Mucosa of stomach (tissue), 1 donor: ENCODE data around the gene DMXL2.
A peak's percentile ranks its signal among the peaks of the same experiment; 100 is the strongest.
"Not testable (repeated sequence)": the region's sequence is repeated elsewhere in the genome, so short reads cannot be mapped to it uniquely, and the experiment has no call there.

Experiments used
- H3K27me3 ChIP-seq: one replicate; pipeline ENCODE4 v1.7.0; 2013; ENCODE audit warnings: mild to moderate bottlenecking, low read length; ENCODE audit not compliant: control insufficient read depth, insufficient read depth
- H3K36me3 ChIP-seq: one replicate; pipeline ENCODE4 v1.7.0; 2013; ENCODE audit warnings: low read length; ENCODE audit not compliant: control insufficient read depth, insufficient read depth
- H3K4me1 ChIP-seq: one replicate; pipeline ENCODE4 v1.7.0; 2013; ENCODE audit warnings: mild to moderate bottlenecking, low read length; ENCODE audit not compliant: control insufficient read depth, insufficient read depth
- H3K4me3 ChIP-seq: one replicate; pipeline ENCODE4 v1.7.0; 2013; ENCODE audit warnings: low read length
- H3K9ac ChIP-seq: one replicate; pipeline ENCODE4 v1.7.0; 2013; ENCODE audit warnings: mild to moderate bottlenecking, low read length, moderate library complexity
- H3K9me3 ChIP-seq: one replicate; pipeline ENCODE4 v1.7.0; 2013; ENCODE audit warnings: mild to moderate bottlenecking, low read length, moderate library complexity; ENCODE audit not compliant: control insufficient read depth
- donor health status: Pancreatic carcinoma.

The DMXL2 gene

DNA sequence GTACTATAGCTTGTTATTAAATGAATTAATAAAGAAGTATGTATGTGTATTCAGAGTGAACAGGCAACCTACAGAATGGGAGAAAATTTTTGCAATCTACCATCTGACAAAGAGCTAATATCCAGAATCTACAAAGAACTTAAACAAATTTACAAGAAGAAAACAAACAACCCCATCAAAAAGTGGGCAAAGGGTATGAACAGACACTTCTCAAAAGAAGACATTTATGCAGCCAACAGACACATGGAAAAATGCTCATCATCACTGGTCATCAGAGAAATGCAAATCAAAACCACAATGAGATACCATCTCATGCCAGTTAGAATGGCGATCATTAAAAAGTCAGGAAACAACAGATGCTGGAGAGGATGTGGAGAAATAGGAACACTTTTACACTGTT, 25.5 kb upstream of the DMXL2 start:
- H3K36me3 ChIP-seq, H3K4me1 ChIP-seq, H3K9ac ChIP-seq, H3K9me3 ChIP-seq, H3K4me3 ChIP-seq, H3K27me3 ChIP-seq: not testable (repeated sequence)

DNA sequence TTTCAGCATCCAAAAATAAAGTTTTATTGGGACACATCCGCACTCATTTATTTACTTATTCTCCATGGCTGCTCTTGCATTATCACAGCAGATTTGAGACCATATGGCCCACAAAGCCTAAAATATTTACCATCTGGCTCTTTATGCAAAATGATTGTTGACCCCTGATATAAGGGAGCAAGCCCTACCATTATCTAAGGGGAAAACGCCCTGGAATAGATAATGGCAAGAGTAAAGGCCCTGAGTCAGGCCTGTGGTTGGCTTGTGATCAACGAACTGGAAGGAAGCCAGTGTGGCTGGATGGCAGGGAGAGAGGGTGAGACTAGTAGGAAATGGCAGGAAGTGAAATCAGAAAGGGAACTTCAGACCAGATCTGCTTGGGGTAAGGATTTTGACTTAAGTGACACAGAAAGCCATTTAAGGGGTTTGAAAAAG, 24.6 kb upstream of the DMXL2 start:
- Histone ChIP-seq H3K4me3 (no peak overlapping the region), H3K4me1 (peaks cover 7% of the 10 kb centered on the region), H3K9me3 (no peaks in the 10 kb centered on the region), H3K36me3 (no peaks in the 10 kb centered on the region), H3K27me3 (no peaks in the 10 kb centered on the region), H3K9ac (no peak overlapping the region)

DNA sequence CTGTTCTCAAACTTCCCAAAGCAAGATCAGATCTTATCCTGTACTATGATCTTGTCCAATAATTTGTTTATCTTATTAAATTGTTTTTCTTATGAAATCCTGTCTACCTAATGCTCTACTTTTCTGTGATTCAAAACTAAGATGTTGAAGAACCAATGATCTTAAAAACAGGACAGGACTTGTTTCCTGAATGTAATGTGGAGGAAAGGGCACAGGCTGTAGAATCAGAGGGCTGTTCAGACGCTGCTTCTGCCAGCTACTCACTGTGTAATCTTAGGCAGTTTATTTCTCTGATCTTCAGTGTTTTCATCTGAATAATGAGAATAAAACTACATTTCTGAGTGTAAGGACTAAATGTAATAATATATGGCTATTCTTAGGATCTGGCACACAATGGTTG, 20.1 kb upstream of the DMXL2 start:
- Histone ChIP-seq H3K4me3 (no peak overlapping the region), H3K9me3 (no peaks in the 10 kb centered on the region), H3K36me3 (no peaks in the 10 kb centered on the region)

DNA sequence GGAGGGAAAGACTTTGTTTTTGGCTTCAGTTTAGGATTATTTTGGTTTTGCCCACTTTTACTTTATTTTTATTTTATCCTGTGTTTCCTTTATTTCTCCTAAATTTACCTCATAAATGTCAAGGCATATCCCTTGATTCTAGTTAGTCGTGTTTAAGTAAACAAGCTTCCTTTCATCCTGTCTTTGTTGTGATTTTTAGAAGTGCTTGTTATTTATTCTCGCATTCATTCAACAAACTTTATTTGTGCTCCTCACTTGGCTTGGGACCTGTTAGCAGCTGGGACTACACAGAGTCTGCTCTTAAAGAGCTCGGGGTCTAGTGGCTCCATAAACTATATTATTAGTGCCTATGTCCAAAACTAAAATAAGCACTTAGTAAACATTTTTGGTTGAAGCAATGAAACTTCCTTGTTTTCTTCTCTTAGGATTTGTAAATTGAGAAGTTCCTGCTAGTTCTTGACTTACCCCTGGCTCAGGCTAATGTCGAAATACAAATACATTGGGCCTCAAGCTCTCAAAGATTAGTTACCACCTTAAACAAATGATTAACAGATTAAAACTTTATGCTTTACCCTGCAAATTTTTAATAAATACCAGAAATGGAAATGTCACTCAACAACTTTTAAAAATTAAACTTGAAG, 19.0 kb upstream of the DMXL2 start:
- Histone ChIP-seq H3K36me3 (no peaks in the 10 kb centered on the region), H3K27me3 (no peaks in the 10 kb centered on the region), H3K4me1 (no peaks in the 10 kb centered on the region), H3K9me3 (no peaks in the 10 kb centered on the region), H3K4me3 (no peak overlapping the region), H3K9ac (no peak overlapping the region)

More for the DNA sequence above, 20.1 kb upstream of the DMXL2 start:
- Histone ChIP-seq H3K4me1 (peaks cover 7% of the 10 kb centered on the region), H3K9ac (no peak overlapping the region), H3K27me3 (no peaks in the 10 kb centered on the region)

DNA sequence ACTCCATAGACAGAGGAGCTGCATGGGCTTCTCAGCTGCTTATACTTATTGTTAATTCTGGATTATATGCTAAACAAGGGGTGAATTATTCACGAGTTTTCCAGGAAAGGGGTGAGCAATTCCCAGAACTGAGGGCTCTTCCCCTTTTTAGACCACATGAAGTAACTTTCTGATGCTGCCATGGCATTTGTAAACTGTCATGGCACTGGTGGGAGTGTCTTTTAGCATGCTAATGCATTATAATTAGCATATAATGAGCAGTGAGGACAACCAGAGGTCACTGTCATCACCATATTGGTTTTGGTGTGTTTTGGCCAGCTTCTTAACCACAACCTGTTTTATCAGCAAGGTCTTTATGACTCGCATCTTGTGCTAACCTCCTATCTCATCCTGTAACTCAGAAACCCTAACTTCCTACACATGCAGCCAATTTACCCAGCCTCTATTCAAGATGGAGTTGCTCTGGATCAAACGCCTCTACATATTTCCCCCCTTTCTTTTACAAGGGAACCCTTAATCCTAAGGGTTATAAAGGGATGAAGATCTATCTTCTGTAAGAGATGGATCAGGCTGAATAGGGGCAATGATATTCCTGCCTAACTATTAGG, 12.1 kb upstream of the DMXL2 start:
- Histone ChIP-seq H3K36me3 (no peaks in the 10 kb centered on the region), H3K4me3 (no peak overlapping the region), H3K9ac (no peak overlapping the region), H3K9me3 (no peaks in the 10 kb centered on the region), H3K4me1 (no peaks in the 10 kb centered on the region), H3K27me3 (no peaks in the 10 kb centered on the region)

DNA sequence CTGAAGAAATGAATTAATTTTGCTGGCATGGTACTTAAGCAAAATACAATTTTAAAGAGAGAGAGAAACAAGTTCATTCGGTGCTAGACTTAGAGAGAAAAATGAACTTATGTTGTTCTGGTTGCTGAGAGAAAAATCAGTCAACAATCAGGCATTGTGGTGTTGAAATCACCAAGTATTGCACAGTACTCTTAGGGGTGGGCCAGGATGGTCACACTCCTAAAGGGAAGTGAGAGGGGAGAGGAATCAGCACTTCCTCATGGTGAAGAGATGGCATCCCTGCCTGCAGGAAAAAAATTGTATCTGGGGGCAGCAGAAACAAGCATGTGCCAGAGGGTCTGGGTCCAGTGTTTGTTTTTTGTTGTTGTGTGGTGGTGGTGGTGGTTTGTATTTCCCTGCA, 7.0 kb upstream of the DMXL2 start:
- Histone ChIP-seq H3K4me3 (no peak overlapping the region), H3K4me1 (no peaks in the 10 kb centered on the region), H3K9me3 (no peaks in the 10 kb centered on the region), H3K27me3 (no peaks in the 10 kb centered on the region), H3K36me3 (no peaks in the 10 kb centered on the region), H3K9ac (no peak overlapping the region)

DNA sequence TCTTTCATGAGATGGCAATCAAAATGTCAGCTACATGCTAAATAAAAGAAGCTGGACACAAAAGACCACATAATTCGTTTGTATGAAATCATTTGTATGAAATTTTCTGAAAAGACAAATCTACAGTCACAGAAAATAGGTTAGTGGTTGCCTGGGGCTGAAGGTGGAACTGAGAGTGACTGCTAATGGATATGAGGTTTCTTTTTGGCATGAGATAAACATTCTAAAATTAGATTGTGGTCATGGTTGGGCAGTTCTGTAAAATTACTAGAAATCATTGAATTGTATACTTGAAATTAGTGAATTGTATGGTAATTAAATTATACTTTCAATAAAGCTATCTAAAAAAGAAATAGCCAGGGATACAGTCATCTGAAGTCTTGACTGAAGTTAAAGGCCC, 2.7 kb upstream of the DMXL2 start:
- no peaks in the 10 kb centered on the region for H3K36me3 ChIP-seq
- H3K4me1 ChIP-seq = peaks cover 16% of the 10 kb centered on the region
- H3K4me3 ChIP-seq = no peak overlapping the region
- no peaks in the 10 kb centered on the region for H3K27me3 ChIP-seq
- no peak overlapping the region for H3K9ac ChIP-seq
- no peaks in the 10 kb centered on the region for H3K9me3 ChIP-seq

DNA sequence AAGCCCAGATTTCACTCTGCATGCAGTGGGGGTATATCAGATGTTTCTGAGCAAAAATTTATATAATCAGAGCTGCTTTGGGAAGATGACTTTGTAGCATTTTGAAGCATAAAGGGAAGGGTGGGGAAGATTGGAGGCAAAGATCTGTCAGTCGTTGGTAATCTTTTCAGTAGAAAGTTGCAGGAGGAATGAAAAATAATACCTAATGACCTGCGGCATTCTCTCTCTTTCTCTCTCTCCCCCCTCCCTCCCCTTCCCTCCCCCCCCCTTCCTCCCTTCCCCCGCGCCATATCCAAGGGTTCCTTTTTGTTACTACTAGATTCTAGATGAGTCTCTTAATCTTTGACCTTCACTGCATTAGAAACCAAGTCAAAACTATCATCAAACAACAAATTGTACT, 1.5 kb upstream of the DMXL2 start:
- peaks cover 16% of the 10 kb centered on the region for H3K4me1 ChIP-seq
- no peaks in the 10 kb centered on the region for H3K36me3 ChIP-seq
- no peaks in the 10 kb centered on the region for H3K9me3 ChIP-seq
- no peaks in the 10 kb centered on the region for H3K27me3 ChIP-seq
- no peak overlapping the region for H3K4me3 ChIP-seq
- no peak overlapping the region for H3K9ac ChIP-seq

DNA sequence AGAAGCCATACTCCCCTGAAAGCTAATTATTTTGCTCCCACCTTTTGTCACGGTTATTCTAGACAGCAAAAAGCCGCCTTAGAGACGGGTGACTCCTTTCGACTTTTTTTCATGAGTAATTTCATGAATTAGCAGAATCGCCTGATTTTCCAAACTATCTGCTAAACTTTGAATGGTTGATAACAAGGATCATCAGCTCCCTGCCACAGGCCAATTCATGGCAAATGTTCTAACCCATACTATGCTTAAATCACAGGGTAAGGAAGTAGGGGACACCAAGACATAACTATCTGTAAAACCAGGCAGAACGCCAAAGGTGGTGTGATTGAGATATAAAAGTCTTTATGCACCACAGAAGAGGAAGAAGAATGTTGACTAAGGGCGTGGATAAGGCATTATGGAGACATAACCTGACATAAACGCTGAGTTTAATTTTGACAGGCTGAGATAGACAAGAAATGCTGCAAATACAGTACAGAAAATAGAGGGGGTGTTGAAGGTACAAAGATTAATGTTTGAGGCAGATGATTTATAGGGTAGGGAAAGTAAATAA, 891 bp upstream of the DMXL2 start:
- H3K9me3 ChIP-seq = no peaks in the 10 kb centered on the region
- H3K27me3 ChIP-seq = no peaks in the 10 kb centered on the region
- H3K9ac ChIP-seq = peak overlapping the region; percentile 35
- no peaks in the 10 kb centered on the region for H3K36me3 ChIP-seq
- peak overlapping the region; percentile 52 for H3K4me3 ChIP-seq
- H3K4me1 ChIP-seq = peaks cover 16% of the 10 kb centered on the region

DNA sequence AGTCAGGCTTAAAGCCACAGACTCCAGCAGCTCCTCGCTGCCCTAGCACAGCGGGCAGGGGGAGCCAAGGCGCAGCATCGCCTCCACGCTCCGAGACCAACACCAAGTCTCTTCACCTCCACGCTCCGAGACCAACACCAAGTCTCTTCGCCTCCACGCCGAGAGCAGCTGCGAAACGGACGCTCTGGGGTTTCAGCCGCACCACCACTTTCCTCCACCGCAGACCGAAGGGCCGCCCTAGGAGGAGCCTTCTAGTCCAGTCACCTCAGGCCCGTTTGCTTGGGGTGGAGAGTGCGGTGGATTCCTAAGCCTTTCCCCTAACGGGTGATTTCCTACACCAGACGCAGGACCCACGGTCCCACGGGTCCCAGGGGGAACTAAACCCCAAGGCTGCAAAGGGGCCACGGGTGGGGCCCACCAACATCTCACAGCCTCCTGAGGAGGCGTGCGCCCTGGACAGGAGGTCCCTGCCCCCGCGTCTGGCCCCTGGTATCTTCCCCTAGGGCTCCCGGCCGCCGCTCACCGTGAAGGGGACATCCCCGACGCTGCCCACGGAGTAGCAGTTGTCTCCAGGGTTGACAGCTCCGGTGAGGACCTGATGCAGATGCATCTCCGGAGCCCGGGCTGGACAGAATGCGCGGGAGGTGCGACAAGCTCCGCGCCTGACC, 501 bp downstream of the DMXL2 start:
- Histone ChIP-seq H3K9me3 (no peaks in the 10 kb centered on the region), H3K4me1 (peaks cover 16% of the 10 kb centered on the region), H3K36me3 (no peaks in the 10 kb centered on the region), H3K4me3 (peak overlapping the region; percentile 52), H3K27me3 (no peaks in the 10 kb centered on the region), H3K9ac (peak overlapping the region; percentile 61)

DNA sequence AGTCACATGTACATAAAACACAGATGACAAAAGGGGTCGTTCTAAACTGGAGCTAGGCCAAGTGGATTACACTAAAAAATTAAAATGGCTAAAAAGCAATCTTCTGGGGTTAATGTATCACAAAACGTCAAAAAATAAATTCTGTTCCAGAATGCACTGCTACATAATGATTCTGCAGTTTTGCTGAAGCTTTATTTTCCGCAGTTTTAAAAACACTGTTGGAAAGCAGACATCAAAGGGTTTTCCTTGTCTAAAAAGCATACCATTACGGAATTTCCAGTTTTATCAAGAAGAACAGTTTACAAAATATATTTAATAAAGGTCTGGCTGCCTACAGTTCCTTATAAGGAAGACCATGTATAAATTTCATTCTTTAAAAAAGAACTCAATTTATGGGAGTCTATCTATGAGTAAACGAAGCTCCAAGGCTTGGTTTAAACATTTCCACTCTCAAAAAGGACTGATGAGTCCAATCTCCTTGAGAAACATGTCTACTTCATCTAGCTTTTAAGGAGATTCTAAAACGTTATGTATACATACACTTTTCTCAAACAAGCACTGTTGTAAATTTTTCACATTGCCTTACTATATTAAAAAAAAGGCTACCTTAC, 1.3 kb downstream of the DMXL2 start:
- no peaks in the 10 kb centered on the region for H3K27me3 ChIP-seq
- no peaks in the 10 kb centered on the region for H3K9me3 ChIP-seq
- peaks cover 16% of the 10 kb centered on the region for H3K4me1 ChIP-seq
- peak overlapping the region; percentile 52 for H3K4me3 ChIP-seq
- H3K9ac ChIP-seq = peak overlapping the region; percentile 61
- no peaks in the 10 kb centered on the region for H3K36me3 ChIP-seq

DNA sequence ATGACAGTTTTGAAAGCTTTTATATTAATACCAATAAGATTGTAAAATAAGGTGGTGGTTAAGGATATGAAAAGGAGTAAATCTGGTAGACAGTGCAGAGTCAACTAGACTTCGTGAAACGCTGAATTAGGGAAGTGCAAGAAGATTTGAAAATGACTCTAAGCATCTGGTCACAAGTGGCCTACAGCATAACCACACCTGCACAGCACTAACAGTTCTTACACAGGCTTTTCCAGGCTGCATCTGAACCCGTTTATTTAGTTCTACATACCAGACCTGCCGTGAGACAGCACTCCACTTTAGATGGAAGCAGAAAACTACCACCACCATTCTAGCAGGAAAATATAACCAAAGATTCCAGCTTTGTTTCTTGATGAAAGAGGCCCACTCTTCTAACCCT, 1.9 kb downstream of the DMXL2 start:
- H3K9ac ChIP-seq = no peak overlapping the region
- H3K9me3 ChIP-seq = no peaks in the 10 kb centered on the region
- H3K36me3 ChIP-seq = no peaks in the 10 kb centered on the region
- no peaks in the 10 kb centered on the region for H3K27me3 ChIP-seq
- H3K4me3 ChIP-seq = no peak overlapping the region
- peaks cover 16% of the 10 kb centered on the region for H3K4me1 ChIP-seq
